OCI-M1 (cell line): ENCODE data around the gene PHF3.

Experiments
- DNase-seq: peaks from one replicate; lab custom pipeline; 2025; lab: John Stamatoyannopoulos, UW

The PHF3 gene

GRCh38 chr6:63635588-63636517, at the start of gene PHF3:
TSS of gene PHF3 (plus strand) at chr6:63635802. CDS start at chr6:63646552, 10,750 bp downstream.
- peak; percentile 96 for DNase-seq

DNA sequence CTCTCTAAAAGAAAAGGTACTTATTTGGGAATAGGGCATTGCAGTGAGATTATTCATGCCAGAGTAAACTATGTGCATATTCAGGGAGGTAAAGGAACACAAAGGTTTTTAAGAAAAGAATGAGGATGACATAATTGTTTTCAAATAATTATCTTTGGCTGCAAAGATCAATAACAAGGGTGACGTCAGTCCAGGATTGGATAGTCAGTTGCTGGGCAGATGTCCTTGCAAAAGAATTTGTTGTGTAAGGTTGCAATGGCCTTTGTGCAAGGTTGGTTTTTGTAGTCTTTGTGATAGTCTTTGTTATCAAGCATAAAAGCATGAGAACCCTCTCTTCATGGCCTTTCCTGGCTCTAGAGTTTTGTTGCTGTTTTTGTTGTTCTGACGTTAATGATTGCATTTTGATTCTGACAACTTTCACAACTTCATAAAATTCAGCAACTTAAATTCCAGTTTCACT, 45.6 kb upstream of the PHF3 start:
- no peak for DNase-seq

- DNase-seq: no peak
Measured at GRCh38 chr6:63592886-63593285, 42.7 kb upstream of the PHF3 start.

DNA sequence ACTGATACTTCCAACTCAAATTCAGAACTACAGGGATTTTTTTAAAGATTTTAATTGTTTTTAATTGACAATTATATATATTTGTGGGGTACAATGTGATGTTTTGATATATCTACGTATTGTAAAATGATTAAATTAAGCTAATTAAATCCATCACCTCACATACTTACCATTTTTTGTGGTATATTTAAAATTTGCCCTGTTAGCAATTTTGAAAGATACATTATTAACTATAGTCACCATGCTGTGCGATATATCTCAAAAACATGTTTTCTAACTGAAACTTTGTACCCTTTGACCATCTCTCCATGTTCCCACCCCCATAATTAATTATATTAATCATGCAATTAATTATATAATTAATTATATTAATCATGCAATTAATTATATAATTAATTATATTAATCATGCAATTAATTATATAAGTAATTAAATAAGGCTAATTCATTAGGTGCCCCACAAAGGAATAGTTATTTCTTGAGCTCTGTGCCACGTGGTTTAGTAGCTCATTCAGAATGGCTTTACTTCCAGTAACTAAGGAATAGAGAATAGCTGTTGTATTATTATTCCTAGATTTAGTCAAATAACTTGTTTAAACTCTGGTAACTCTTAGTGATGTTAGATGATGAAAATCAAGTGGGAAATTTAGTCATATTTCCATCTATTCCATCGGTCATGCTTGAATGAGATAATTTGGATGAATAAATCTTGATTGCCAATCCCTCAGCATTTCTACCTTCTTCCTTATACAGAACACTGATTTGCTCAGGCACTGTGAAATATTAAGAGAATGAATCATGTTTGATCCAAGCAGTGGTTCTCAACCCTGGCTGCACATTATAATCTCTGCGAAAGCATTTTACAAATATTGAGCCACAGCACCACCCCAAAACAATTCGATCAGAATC, 38.2 kb upstream of the PHF3 start:
- no peak for DNase-seq

- peak; percentile 89 for DNase-seq
Measured at GRCh38 chr6:63598049-63599036, 37.3 kb upstream of the PHF3 start.

- no peak for DNase-seq
Measured at GRCh38 chr6:63599243-63599642, 36.4 kb upstream of the PHF3 start.

GRCh38 chr6:63600136-63600535, 35.5 kb upstream of the PHF3 start:
- DNase-seq: peak; percentile 43

- no peak for DNase-seq
Measured at GRCh38 chr6:63609231-63609630, 26.4 kb upstream of the PHF3 start.

DNA sequence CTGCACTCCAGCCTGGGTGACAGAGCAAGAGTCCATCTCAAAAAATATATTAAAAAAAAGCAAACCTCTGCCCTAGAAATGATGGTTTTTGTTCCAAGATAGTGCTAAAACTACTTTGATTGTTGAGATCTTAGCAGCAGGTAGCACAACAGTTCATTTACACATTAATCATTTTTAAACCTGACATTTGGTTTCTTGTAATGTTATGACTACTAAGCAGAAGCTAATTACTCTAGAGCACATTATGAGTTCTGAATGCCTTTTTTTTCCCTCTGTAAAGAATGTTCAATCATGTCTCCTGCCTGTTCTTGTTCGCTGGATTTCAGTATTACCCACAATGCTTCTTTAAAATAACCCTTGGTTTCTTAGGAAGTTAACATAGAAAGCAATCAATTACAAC, 24.7 kb upstream of the PHF3 start:
- DNase-seq: no peak

- no peak for DNase-seq
Measured at GRCh38 chr6:63611560-63611959, 24.0 kb upstream of the PHF3 start.

- no peak for DNase-seq
Measured at GRCh38 chr6:63615590-63615989, 20.0 kb upstream of the PHF3 start.

GRCh38 chr6:63624091-63624490, 11.5 kb upstream of the PHF3 start:
- DNase-seq: no peak

- no peak for DNase-seq
Measured at GRCh38 chr6:63630466-63630865, 5.1 kb upstream of the PHF3 start.

- DNase-seq: peak; percentile 60
Measured at GRCh38 chr6:63634630-63635029, 972 bp upstream of the PHF3 start.

GRCh38 chr6:63635215-63635587, 401 bp upstream of the PHF3 start:
- peak; percentile 74 for DNase-seq

- peak; percentile 79 for DNase-seq
Measured at GRCh38 chr6:63636518-63637021, 968 bp downstream of the PHF3 start.

DNA sequence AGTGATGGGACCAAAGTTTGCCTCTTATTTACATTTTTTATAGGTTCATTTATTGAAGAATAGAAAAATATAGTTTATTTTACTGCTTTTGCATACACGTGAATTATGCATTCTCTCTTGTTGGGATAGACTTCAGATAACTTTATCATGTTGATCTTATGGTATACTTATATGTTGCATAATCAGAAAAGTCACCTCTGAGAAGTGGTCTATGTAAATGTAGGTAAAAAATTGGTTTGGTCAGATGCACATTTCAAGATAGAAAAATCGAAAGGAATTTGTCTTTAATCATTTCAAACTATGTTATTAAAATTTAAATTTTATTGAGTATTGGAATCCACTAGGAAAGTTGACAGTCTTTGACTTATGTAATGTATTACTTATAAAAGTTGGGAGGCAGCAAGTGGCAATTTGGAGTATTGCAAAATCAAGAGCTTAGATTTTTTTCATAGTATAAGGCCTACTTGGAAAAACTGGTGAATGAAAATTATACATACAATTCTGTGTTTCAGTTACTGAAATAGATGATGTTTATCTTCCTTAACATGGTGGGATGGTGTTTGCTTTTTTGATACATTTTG, 2.4 kb downstream of the PHF3 start:
- DNase-seq: peak; percentile 54

DNA sequence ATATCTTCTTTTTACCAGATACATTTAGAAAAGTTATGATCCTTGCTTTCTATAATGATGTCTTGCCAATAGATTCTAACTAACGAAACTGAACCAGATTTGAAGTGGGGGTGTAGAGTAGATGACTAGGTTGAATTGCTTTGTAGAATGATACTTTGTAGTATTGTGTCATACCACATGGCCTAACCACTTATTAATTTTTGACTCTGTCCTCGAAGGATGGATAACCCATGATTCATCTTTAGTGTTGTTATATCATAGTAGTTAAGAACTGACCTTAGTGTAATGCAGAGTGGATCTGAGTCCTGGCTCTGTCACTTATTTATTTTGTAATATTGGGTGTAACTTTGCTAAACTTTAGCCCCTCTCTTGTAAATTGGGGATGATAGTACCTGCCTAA, 4.5 kb downstream of the PHF3 start:
- no peak for DNase-seq

DNA sequence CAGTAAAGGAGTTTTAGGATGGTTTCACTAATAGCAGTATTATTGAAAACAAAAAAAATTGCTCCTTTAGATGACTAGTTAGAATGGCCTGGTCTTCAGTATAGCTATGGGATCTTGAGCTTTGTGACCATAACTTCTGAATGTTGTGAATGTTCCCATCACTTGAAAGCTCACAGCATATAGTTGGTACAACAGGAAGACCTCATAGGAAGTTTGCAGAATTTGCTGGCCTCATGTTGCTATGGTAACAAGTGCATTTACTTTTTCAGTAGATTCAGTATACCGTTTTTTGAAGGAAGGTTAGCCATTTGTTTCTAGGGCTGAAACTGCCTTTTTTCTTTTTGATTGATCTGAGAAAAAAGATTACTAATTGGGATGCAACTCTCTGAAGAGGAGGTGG, 8.3 kb downstream of the PHF3 start:
- DNase-seq: no peak

GRCh38 chr6:63644668-63645326, 9.2 kb downstream of the PHF3 start:
- DNase-seq: no peak
